ENCODE results near the gene ECD.

ECD gene

DNA sequence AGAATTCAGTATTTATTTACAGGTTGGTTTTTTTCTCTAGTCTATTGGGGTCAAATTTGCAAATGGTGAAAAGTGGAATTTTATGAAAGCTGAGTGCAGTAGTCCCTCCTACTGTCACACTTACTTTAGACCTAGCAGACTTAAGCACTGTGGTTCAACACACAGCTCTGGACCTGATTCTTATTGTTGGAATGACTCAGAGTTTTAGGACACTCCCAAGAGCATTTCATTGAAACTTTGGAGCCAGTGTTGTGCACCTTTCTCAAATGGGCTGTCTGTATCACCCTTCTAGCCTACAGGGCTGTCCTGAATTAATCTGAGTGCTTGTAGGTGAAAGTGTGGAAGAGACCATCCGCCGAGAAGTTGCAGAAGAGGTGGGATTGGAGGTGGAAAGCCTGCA is 41.5 kb downstream of the ECD start:
- Histone ChIP-seq H3K4me2 (ENCODE audit: low read length) (no peak overlapping the region), H3K79me2 (ENCODE audit: low read length) (no peaks in the 10 kb centered on the region), H3K4me3 (ENCODE audit: low read length) (no peak overlapping the region), H3K9ac (ENCODE audit: low read length) (no peak overlapping the region), H3K9me3 (ENCODE audit: insufficient read depth, low read length) (no peaks in the 10 kb centered on the region), H3K36me3 (replicated peaks; ENCODE audit: low read depth, low read length) (no peaks in the 10 kb centered on the region), H4K20me1 (ENCODE audit: insufficient read depth, low read length) (no peaks in the 10 kb centered on the region), H3K27ac (ENCODE audit: low read length) (no peak overlapping the region), H3K4me1 (ENCODE audit: low read length) (peaks cover 9% of the 10 kb centered on the region), H3K27me3 (ENCODE audit: low read depth, low read length) (no peaks in the 10 kb centered on the region), H2AFZ (ENCODE audit: low read depth, low read length) (no peak overlapping the region)
- TF ChIP-seq, protein P1, sequence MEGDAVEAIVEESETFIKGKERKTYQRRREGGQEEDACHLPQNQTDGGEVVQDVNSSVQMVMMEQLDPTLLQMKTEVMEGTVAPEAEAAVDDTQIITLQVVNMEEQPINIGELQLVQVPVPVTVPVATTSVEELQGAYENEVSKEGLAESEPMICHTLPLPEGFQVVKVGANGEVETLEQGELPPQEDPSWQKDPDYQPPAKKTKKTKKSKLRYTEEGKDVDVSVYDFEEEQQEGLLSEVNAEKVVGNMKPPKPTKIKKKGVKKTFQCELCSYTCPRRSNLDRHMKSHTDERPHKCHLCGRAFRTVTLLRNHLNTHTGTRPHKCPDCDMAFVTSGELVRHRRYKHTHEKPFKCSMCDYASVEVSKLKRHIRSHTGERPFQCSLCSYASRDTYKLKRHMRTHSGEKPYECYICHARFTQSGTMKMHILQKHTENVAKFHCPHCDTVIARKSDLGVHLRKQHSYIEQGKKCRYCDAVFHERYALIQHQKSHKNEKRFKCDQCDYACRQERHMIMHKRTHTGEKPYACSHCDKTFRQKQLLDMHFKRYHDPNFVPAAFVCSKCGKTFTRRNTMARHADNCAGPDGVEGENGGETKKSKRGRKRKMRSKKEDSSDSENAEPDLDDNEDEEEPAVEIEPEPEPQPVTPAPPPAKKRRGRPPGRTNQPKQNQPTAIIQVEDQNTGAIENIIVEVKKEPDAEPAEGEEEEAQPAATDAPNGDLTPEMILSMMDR (IDR thresholded peaks at IDR 0.05; ENCODE audit: low read depth, low read length): no peak
- TF ChIP-seq EZH2phosphoT487 (IDR thresholded peaks at IDR 0.05; ENCODE audit: low read depth): no peak

DNA sequence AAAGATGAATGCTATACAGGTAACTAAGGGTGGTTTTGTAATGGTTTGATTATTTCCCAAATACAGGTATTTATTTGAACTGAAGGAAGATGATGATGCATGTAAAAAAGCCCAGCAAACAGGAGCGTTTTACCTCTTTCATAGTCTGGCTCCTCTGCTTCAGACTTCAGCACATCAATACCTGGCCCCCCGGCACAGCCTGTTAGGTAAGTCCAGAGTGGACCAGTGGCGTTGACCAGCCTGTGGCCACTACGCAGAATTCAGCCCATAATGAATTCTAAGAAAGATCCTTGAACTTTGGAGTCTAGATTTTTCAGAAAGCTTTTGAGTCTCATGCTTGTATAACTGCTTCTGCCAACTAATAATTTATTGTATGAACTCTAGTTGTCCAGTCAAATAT is 47.9 kb downstream of the ECD start:
- H3K4me1 ChIP-seq (ENCODE audit: low read length): peaks cover 11% of the 10 kb centered on the region
- no peak overlapping the region for H3K27ac ChIP-seq (ENCODE audit: low read length)
- H3K27me3 ChIP-seq (ENCODE audit: low read depth, low read length): no peaks in the 10 kb centered on the region
- no peaks in the 10 kb centered on the region for H4K20me1 ChIP-seq (ENCODE audit: insufficient read depth, low read length)
- no peaks in the 10 kb centered on the region for H3K9me3 ChIP-seq (ENCODE audit: insufficient read depth, low read length)
- H3K4me3 ChIP-seq (ENCODE audit: low read length): no peak overlapping the region
- no peaks in the 10 kb centered on the region for H3K36me3 ChIP-seq (replicated peaks; ENCODE audit: low read depth, low read length)
- H3K9ac ChIP-seq (ENCODE audit: low read length): no peak overlapping the region
- TF ChIP-seq, protein P1 (IDR thresholded peaks at IDR 0.05; ENCODE audit: low read depth, low read length): no peak
- TF ChIP-seq EZH2phosphoT487 (IDR thresholded peaks at IDR 0.05; ENCODE audit: low read depth): no peak
- H2AFZ ChIP-seq (ENCODE audit: low read depth, low read length): no peak overlapping the region
- H3K79me2 ChIP-seq (ENCODE audit: low read length): no peaks in the 10 kb centered on the region
- no peak overlapping the region for H3K4me2 ChIP-seq (ENCODE audit: low read length)

DNA sequence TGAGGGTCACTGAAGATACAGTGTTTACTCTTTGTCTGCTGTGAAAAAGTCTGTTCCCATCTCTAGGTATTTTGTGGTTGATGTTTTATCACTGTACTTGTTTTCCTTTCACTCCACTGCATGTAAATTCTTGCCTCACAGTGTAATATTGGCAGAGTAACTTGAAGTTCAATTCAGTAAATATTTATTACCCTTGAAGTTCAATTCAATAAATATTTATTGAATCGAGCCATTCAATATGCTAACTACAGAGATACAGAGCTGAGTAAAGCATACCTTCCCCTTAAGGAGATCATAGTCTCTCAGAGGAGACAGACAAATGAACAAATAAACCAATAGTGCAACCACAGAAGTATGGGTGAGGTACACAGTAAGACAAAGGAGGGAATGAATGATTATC is 48.4 kb downstream of the ECD start:
- Histone ChIP-seq H3K79me2 (ENCODE audit: low read length) (no peaks in the 10 kb centered on the region), H3K27me3 (ENCODE audit: low read depth, low read length) (no peaks in the 10 kb centered on the region), H3K36me3 (replicated peaks; ENCODE audit: low read depth, low read length) (no peaks in the 10 kb centered on the region), H2AFZ (ENCODE audit: low read depth, low read length) (no peak overlapping the region), H3K9me3 (ENCODE audit: insufficient read depth, low read length) (no peaks in the 10 kb centered on the region), H3K4me2 (ENCODE audit: low read length) (no peak overlapping the region), H3K4me1 (ENCODE audit: low read length) (peaks cover 11% of the 10 kb centered on the region), H3K9ac (ENCODE audit: low read length) (no peak overlapping the region), H3K4me3 (ENCODE audit: low read length) (no peak overlapping the region), H3K27ac (ENCODE audit: low read length) (no peak overlapping the region), H4K20me1 (ENCODE audit: insufficient read depth, low read length) (no peaks in the 10 kb centered on the region)
- TF ChIP-seq EZH2phosphoT487 (IDR thresholded peaks at IDR 0.05; ENCODE audit: low read depth): no peak
- TF ChIP-seq, protein P1 (IDR thresholded peaks at IDR 0.05; ENCODE audit: low read depth, low read length): no peak

DNA sequence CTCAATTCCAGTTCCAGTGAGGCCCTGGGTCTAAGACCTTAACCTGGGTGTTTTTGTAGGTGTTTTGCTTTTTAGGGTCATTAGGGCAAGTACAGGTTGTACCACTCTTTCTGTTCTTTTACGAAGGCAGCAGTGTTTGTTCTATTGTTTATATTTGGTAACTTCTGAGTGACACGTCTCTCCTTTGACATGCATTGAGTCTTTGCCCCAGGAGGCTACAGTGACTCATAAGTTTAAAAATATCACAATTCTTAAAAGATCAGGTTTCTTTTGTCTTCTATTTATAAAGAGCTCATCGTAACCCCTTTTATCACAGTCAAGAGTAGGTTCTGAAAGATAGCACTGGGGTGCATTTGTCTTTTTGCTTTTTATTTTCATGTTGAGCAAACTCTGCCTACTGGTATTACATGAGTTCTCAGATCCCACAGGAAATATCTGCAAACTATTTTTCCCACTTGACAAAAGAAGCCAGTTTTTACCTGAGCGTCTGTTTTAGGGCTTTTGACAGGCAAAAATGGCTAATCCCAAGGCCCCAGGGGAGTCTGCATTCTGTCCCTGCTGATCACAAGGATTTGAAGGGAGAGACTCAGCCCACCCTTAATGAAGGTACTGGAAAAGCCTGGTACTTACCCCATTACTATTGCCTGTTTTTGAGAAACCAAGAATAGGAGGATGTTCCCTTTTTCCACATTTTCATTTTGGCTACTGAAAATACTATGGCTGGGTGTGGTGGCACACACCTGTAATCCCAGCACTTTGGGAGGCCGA is 49.6 kb downstream of the ECD start:
- no peaks in the 10 kb centered on the region for H3K79me2 ChIP-seq (ENCODE audit: low read length)
- no peak overlapping the region for H3K9ac ChIP-seq (ENCODE audit: low read length)
- no peak overlapping the region for H3K4me3 ChIP-seq (ENCODE audit: low read length)
- H3K27me3 ChIP-seq (ENCODE audit: low read depth, low read length): no peaks in the 10 kb centered on the region
- H3K4me1 ChIP-seq (ENCODE audit: low read length): peaks cover 11% of the 10 kb centered on the region
- H3K27ac ChIP-seq (ENCODE audit: low read length): no peak overlapping the region
- no peaks in the 10 kb centered on the region for H3K9me3 ChIP-seq (ENCODE audit: insufficient read depth, low read length)
- no peaks in the 10 kb centered on the region for H4K20me1 ChIP-seq (ENCODE audit: insufficient read depth, low read length)
- H2AFZ ChIP-seq (ENCODE audit: low read depth, low read length): no peak overlapping the region
- H3K36me3 ChIP-seq (replicated peaks; ENCODE audit: low read depth, low read length): no peaks in the 10 kb centered on the region
- TF ChIP-seq, protein P1 (IDR thresholded peaks at IDR 0.05; ENCODE audit: low read depth, low read length): no peak
- TF ChIP-seq EZH2phosphoT487 (IDR thresholded peaks at IDR 0.05; ENCODE audit: low read depth): no peak
- no peak overlapping the region for H3K4me2 ChIP-seq (ENCODE audit: low read length)

Measured in OCI-LY3 (cell line).